ENCODE measurements around the gene ETS2.

The ETS2 gene

DNA sequence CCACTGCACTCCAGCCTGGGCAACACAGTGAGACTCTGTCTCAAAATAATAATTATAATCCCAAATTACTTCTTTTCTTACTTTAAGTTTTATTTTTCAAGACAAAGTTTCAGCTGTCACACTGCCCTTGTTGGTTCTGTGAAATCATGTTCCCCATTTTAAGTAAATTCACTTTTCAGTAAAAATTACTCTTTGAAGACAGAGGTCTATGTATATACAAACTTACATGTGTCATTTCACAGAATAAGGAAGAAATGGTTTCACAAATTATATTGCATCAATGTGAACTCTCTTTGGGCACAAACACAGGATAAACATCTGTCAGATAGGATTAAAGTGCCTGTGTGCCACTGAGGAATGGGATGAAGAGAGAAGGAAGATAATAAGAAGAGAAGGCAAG lies 33.1 kb upstream of the ETS2 start:
- TF ChIP-seq CEBPB (IDR thresholded peaks at IDR 0.05) = no peak
- TF ChIP-seq ZBTB7A (IDR thresholded peaks at IDR 0.05; ENCODE audit: low read depth) = no peak
- TF ChIP-seq YY1 (IDR thresholded peaks at IDR 0.05; ENCODE audit: low read depth) = no peak
- no peak for TF ChIP-seq TCF12 (IDR thresholded peaks at IDR 0.05; ENCODE audit: low read depth)
- TF ChIP-seq EP300 (IDR thresholded peaks at IDR 0.05; ENCODE audit: borderline replicate concordance) = no peak
- no peak for TF ChIP-seq EGR1 (IDR thresholded peaks at IDR 0.05)
- TF ChIP-seq RAD21 (IDR thresholded peaks at IDR 0.05; ENCODE audit: low read depth) = no peak
- TF ChIP-seq MAX (IDR thresholded peaks at IDR 0.05) = no peak

GRCh38 chr21:38773099-38774061 lies 32.3 kb upstream of the ETS2 start:
- TF ChIP-seq CEBPB (IDR thresholded peaks at IDR 0.05) (no peak), EGR1 (IDR thresholded peaks at IDR 0.05) (no peak), FOXM1 (IDR thresholded peaks at IDR 0.05; ENCODE audit: borderline replicate concordance, low read depth) (no peak), YY1 (IDR thresholded peaks at IDR 0.05; ENCODE audit: low read depth) (no peak), CREB1 (IDR thresholded peaks at IDR 0.05; ENCODE audit: low read depth) (no peak), REST (IDR thresholded peaks at IDR 0.05; ENCODE audit: low read depth) (no peak)

DNA sequence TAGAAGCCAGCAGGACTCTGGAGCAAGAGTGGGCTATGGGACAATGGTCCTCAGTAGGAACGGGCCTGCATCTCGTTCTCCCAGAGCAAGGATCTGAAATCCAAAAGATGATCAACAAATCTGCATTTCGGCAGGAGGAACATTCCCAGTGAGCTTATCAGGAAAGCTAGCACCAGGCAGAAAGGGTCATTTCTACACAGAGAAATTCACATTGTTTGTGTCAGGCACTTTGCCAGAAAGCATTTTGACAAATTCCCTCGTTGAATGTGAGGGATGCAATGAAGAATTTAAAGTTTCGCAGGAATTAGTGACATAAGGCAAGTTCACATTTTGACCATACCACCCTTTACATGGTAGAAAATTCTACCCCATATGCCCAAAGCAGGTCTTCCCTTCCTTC lies 31.6 kb upstream of the ETS2 start:
- TF ChIP-seq EP300 (IDR thresholded peaks at IDR 0.05; ENCODE audit: borderline replicate concordance) = no peak
- TF ChIP-seq CREB1 (IDR thresholded peaks at IDR 0.05; ENCODE audit: low read depth) = no peak
- TF ChIP-seq CEBPB (IDR thresholded peaks at IDR 0.05) = no peak
- no peak for TF ChIP-seq TAF1 (IDR thresholded peaks at IDR 0.05; ENCODE audit: low read depth)
- no peak for TF ChIP-seq MAX (IDR thresholded peaks at IDR 0.05)
- TF ChIP-seq ZBTB7A (IDR thresholded peaks at IDR 0.05; ENCODE audit: low read depth) = no peak
- no peak for TF ChIP-seq FOXM1 (IDR thresholded peaks at IDR 0.05; ENCODE audit: borderline replicate concordance, low read depth)
- TF ChIP-seq REST (IDR thresholded peaks at IDR 0.05; ENCODE audit: low read depth) = no peak
- TF ChIP-seq NFIC (IDR thresholded peaks at IDR 0.05) = no peak
- TF ChIP-seq TCF12 (IDR thresholded peaks at IDR 0.05; ENCODE audit: low read depth) = no peak
- no peak for TF ChIP-seq TEAD4 (IDR thresholded peaks at IDR 0.05)
- no peak for TF ChIP-seq USF1 (IDR thresholded peaks at IDR 0.05)
- TF ChIP-seq YY1 (IDR thresholded peaks at IDR 0.05; ENCODE audit: low read depth) = no peak
- TF ChIP-seq EGR1 (IDR thresholded peaks at IDR 0.05) = no peak
- TF ChIP-seq RAD21 (IDR thresholded peaks at IDR 0.05; ENCODE audit: low read depth) = no peak

- TF ChIP-seq TAF1 (IDR thresholded peaks at IDR 0.05; ENCODE audit: low read depth) (no peak), TEAD4 (IDR thresholded peaks at IDR 0.05) (no peak), MAX (IDR thresholded peaks at IDR 0.05) (no peak), NFIC (IDR thresholded peaks at IDR 0.05) (no peak), CREB1 (IDR thresholded peaks at IDR 0.05; ENCODE audit: low read depth) (no peak), CEBPB (IDR thresholded peaks at IDR 0.05) (no peak), YY1 (IDR thresholded peaks at IDR 0.05; ENCODE audit: low read depth) (no peak), FOXM1 (IDR thresholded peaks at IDR 0.05; ENCODE audit: borderline replicate concordance, low read depth) (no peak), REST (IDR thresholded peaks at IDR 0.05; ENCODE audit: low read depth) (no peak), EP300 (IDR thresholded peaks at IDR 0.05; ENCODE audit: borderline replicate concordance) (no peak), USF1 (IDR thresholded peaks at IDR 0.05) (no peak), TCF12 (IDR thresholded peaks at IDR 0.05; ENCODE audit: low read depth) (no peak), RAD21 (IDR thresholded peaks at IDR 0.05; ENCODE audit: low read depth) (no peak), ZBTB7A (IDR thresholded peaks at IDR 0.05; ENCODE audit: low read depth) (no peak), EGR1 (IDR thresholded peaks at IDR 0.05) (no peak)
These were observed 31.0 kb upstream of the ETS2 start for GRCh38 chr21:38774586-38775285.

Data from Ishikawa (cell line).